Gastroesophageal sphincter (tissue), 3 donors: ENCODE data around the gene NKX6-1.

Source experiments
- EP300 ChIP-seq: sonication (generic); formaldehyde crosslinking; IDR thresholded peaks from one replicate; pipeline ENCODE4 v1.6.1; 2017; ENCODE audit warnings: antibody characterized with exemption, mild to moderate bottlenecking
- POLR2A ChIP-seq, 2 donors: fragments of 450-650 bp; IDR thresholded peaks; one replicate each; pipeline ENCODE4 v1.6.1; 2017; ENCODE audit warnings: antibody characterized with exemption in 2 of 2, mild to moderate bottlenecking in 2 of 2, moderate library complexity in 1 of 2
- POLR2AphosphoS5 ChIP-seq: sonication (generic); formaldehyde crosslinking; IDR thresholded peaks from one replicate; pipeline ENCODE4 v1.6.1; 2017; ENCODE audit warnings: antibody characterized with exemption
- TF ChIP-seq, protein P1 (sequence below), 4 experiments: fragments of 200-600 bp in 2 of 4; fragments of 450-650 bp in 2 of 4; sonication (generic) in 1 of 4; IDR thresholded peaks; one replicate each; pipeline ENCODE4 v1.5.1; 2017 to 2019; ENCODE audit warnings: antibody characterized with exemption in 4 of 4, mild to moderate bottlenecking in 2 of 4, moderate library complexity in 2 of 4

DNA sequence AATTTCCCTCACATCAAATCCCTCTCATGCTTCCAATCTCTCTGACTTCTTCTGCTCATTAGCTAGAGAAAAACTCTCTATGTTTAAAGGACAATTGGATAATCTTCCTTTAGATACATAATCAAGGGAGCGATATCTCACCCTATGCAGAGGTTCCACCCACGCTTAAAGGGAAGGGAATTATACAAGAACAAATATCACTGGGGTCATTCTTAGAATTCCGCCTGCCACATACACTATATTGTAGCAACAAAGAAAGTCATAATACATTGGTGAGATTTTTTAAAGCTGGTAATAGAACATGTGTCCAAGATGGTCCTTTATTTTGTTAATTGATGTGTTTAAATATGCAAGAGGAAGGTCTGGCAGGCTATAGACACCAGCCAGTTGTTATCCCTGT lies 31.5 kb downstream of the NKX6-1 start:
- TF ChIP-seq, protein P1, sequence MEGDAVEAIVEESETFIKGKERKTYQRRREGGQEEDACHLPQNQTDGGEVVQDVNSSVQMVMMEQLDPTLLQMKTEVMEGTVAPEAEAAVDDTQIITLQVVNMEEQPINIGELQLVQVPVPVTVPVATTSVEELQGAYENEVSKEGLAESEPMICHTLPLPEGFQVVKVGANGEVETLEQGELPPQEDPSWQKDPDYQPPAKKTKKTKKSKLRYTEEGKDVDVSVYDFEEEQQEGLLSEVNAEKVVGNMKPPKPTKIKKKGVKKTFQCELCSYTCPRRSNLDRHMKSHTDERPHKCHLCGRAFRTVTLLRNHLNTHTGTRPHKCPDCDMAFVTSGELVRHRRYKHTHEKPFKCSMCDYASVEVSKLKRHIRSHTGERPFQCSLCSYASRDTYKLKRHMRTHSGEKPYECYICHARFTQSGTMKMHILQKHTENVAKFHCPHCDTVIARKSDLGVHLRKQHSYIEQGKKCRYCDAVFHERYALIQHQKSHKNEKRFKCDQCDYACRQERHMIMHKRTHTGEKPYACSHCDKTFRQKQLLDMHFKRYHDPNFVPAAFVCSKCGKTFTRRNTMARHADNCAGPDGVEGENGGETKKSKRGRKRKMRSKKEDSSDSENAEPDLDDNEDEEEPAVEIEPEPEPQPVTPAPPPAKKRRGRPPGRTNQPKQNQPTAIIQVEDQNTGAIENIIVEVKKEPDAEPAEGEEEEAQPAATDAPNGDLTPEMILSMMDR (IDR thresholded peaks at IDR 0.05), result no peak
- TF ChIP-seq POLR2AphosphoS5, result no peak
- TF ChIP-seq EP300, result no peak
- no peak for TF ChIP-seq POLR2A (IDR thresholded peaks at IDR 0.05)
